Measurements from ENCODE around the gene DDX10.

Gene DDX10

GRCh38 chr11:108672786-108673185 lies 7.9 kb downstream of the DDX10 start:
- H3K4me3 ChIP-seq (ENCODE audit: low read length in 2 of 2): no peak overlapping the region
- H3K9ac ChIP-seq (ENCODE audit: low read depth in 1 of 2, low read length in 2 of 2): no peak overlapping the region
- H3K27me3 ChIP-seq (ENCODE audit: control insufficient read depth in 2 of 2, insufficient read depth in 2 of 2, low read length in 2 of 2): no peaks in the 10 kb centered on the region
- H3K4me1 ChIP-seq (ENCODE audit: control insufficient read depth in 2 of 2, insufficient read depth in 2 of 2, low read length in 2 of 2): peaks cover 0 to 3% of the 10 kb centered on the region in 2 donors
- H3K9me3 ChIP-seq (ENCODE audit: control insufficient read depth in 2 of 2, low read length in 2 of 2): no peaks in the 10 kb centered on the region
- peaks cover 16 to 28% of the 10 kb centered on the region in 2 donors for H3K36me3 ChIP-seq (ENCODE audit: control insufficient read depth in 2 of 2, insufficient read depth in 2 of 2, low read length in 2 of 2)
- H3K27ac ChIP-seq (ENCODE audit: low read depth in 2 of 2, low read length in 2 of 2): no peak overlapping the region

DNA sequence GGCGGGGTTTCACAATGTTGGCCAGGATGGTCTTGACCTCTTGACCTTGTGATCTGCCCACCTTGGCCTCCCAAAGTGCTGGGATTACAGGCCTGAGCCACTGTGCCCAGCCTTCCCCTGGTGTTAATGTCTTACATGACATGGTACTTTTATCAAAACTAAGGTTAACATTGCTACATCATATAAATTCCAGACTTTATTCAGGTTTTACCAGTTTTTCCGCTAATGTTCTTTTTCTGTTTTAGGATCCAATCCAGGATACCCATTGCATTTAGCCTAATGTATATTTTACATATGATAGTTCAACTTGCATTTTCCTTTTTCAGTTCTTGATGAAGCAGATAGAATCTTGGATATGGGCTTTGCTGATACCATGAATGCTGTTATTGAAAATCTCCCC lies 14.2 kb downstream of the DDX10 start:
- Histone ChIP-seq H3K36me3 (ENCODE audit: control insufficient read depth in 2 of 2, insufficient read depth in 2 of 2, low read length in 2 of 2) (peaks cover 36 to 49% of the 10 kb centered on the region in 2 donors), H3K9ac (ENCODE audit: low read depth in 1 of 2, low read length in 2 of 2) (no peak overlapping the region), H3K4me1 (ENCODE audit: control insufficient read depth in 2 of 2, insufficient read depth in 2 of 2, low read length in 2 of 2) (no peaks in the 10 kb centered on the region), H3K27ac (ENCODE audit: low read depth in 2 of 2, low read length in 2 of 2) (no peak overlapping the region), H3K4me3 (ENCODE audit: low read length in 2 of 2) (no peak overlapping the region), H3K9me3 (ENCODE audit: control insufficient read depth in 2 of 2, low read length in 2 of 2) (no peaks in the 10 kb centered on the region), H3K27me3 (ENCODE audit: control insufficient read depth in 2 of 2, insufficient read depth in 2 of 2, low read length in 2 of 2) (no peaks in the 10 kb centered on the region)

DNA sequence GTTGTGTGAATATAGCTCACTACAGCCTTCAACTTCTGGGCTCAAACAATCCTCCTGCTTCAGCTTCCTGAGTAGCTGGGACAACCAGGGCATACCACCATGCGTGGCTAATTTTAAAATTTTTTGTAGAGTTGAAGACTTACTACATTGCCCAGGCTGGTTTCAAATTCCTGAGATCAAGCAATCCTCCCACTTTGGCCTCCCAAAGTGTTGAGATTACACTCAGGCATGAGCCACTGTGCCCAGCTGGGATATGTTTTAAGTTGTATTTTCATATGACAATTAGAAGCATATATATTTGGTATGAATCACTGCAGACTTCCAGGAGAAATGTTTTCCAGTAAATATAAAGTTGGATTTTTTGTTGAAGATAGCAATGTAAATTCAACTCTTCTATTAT lies 15.4 kb downstream of the DDX10 start:
- Histone ChIP-seq H3K4me3 (ENCODE audit: low read length in 2 of 2) (no peak overlapping the region), H3K9ac (ENCODE audit: low read depth in 1 of 2, low read length in 2 of 2) (no peak overlapping the region), H3K9me3 (ENCODE audit: control insufficient read depth in 2 of 2, low read length in 2 of 2) (no peaks in the 10 kb centered on the region), H3K27me3 (ENCODE audit: control insufficient read depth in 2 of 2, insufficient read depth in 2 of 2, low read length in 2 of 2) (no peaks in the 10 kb centered on the region), H3K4me1 (ENCODE audit: control insufficient read depth in 2 of 2, insufficient read depth in 2 of 2, low read length in 2 of 2) (no peaks in the 10 kb centered on the region), H3K27ac (ENCODE audit: low read depth in 2 of 2, low read length in 2 of 2) (no peak overlapping the region), H3K36me3 (ENCODE audit: control insufficient read depth in 2 of 2, insufficient read depth in 2 of 2, low read length in 2 of 2) (peaks cover 36 to 45% of the 10 kb centered on the region in 2 donors)

GRCh38 chr11:108685419-108686130 lies 20.7 kb downstream of the DDX10 start:
- Histone ChIP-seq H3K4me3 (ENCODE audit: low read length in 2 of 2) (no peak overlapping the region), H3K9ac (ENCODE audit: low read depth in 1 of 2, low read length in 2 of 2) (no peak overlapping the region), H3K27ac (ENCODE audit: low read depth in 2 of 2, low read length in 2 of 2) (no peak overlapping the region), H3K4me1 (ENCODE audit: control insufficient read depth in 2 of 2, insufficient read depth in 2 of 2, low read length in 2 of 2) (no peaks in the 10 kb centered on the region), H3K9me3 (ENCODE audit: control insufficient read depth in 2 of 2, low read length in 2 of 2) (no peaks in the 10 kb centered on the region), H3K36me3 (ENCODE audit: control insufficient read depth in 2 of 2, insufficient read depth in 2 of 2, low read length in 2 of 2) (peaks cover 20 to 22% of the 10 kb centered on the region in 2 donors), H3K27me3 (ENCODE audit: control insufficient read depth in 2 of 2, insufficient read depth in 2 of 2, low read length in 2 of 2) (no peaks in the 10 kb centered on the region)

DNA sequence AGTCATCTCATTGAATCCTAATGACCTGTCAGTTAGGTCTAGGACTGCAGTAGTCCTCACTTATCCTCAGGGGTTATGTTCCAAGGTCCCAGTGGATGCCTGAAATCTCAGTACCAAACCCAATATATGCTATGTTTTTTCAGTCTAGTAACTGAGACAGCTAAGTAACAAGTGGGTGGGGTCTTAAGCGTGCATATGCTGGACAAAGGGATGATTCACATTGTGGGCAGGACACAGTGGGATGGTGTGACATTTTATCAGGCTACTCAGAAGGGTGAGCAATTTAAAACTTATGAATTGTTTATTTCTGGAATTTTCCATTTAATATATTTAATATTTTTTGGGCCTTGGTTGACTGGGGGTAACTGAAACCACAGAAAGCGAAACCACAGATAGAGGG lies 29.0 kb downstream of the DDX10 start:
- Histone ChIP-seq H3K27me3 (ENCODE audit: control insufficient read depth in 2 of 2, insufficient read depth in 2 of 2, low read length in 2 of 2) (no peaks in the 10 kb centered on the region), H3K9me3 (ENCODE audit: control insufficient read depth in 2 of 2, low read length in 2 of 2) (no peaks in the 10 kb centered on the region), H3K9ac (ENCODE audit: low read depth in 1 of 2, low read length in 2 of 2) (no peak overlapping the region), H3K36me3 (ENCODE audit: control insufficient read depth in 2 of 2, insufficient read depth in 2 of 2, low read length in 2 of 2) (peaks cover 23 to 25% of the 10 kb centered on the region in 2 donors), H3K27ac (ENCODE audit: low read depth in 2 of 2, low read length in 2 of 2) (no peak overlapping the region), H3K4me3 (ENCODE audit: low read length in 2 of 2) (no peak overlapping the region), H3K4me1 (ENCODE audit: control insufficient read depth in 2 of 2, insufficient read depth in 2 of 2, low read length in 2 of 2) (no peaks in the 10 kb centered on the region)

GRCh38 chr11:108694846-108695245 lies 30.0 kb downstream of the DDX10 start:
- H3K27me3 ChIP-seq (ENCODE audit: control insufficient read depth in 2 of 2, insufficient read depth in 2 of 2, low read length in 2 of 2): no peaks in the 10 kb centered on the region
- H3K36me3 ChIP-seq (ENCODE audit: control insufficient read depth in 2 of 2, insufficient read depth in 2 of 2, low read length in 2 of 2): peaks cover 19 to 25% of the 10 kb centered on the region in 2 donors
- no peaks in the 10 kb centered on the region for H3K4me1 ChIP-seq (ENCODE audit: control insufficient read depth in 2 of 2, insufficient read depth in 2 of 2, low read length in 2 of 2)

GRCh38 chr11:108697872-108698473 lies 33.1 kb downstream of the DDX10 start:
- Histone ChIP-seq H3K9ac (ENCODE audit: low read depth in 1 of 2, low read length in 2 of 2) (no peak overlapping the region), H3K36me3 (ENCODE audit: control insufficient read depth in 2 of 2, insufficient read depth in 2 of 2, low read length in 2 of 2) (peaks cover 7 to 13% of the 10 kb centered on the region in 2 donors), H3K4me3 (ENCODE audit: low read length in 2 of 2) (no peak overlapping the region), H3K9me3 (ENCODE audit: control insufficient read depth in 2 of 2, low read length in 2 of 2) (no peaks in the 10 kb centered on the region), H3K27me3 (ENCODE audit: control insufficient read depth in 2 of 2, insufficient read depth in 2 of 2, low read length in 2 of 2) (no peaks in the 10 kb centered on the region), H3K4me1 (ENCODE audit: control insufficient read depth in 2 of 2, insufficient read depth in 2 of 2, low read length in 2 of 2) (no peaks in the 10 kb centered on the region), H3K27ac (ENCODE audit: low read depth in 2 of 2, low read length in 2 of 2) (no peak overlapping the region)

More at GRCh38 chr11:108694846-108695245, 30.0 kb downstream of the DDX10 start:
- Histone ChIP-seq H3K4me3 (ENCODE audit: low read length in 2 of 2) (no peak overlapping the region), H3K9ac (ENCODE audit: low read depth in 1 of 2, low read length in 2 of 2) (no peak overlapping the region), H3K27ac (ENCODE audit: low read depth in 2 of 2, low read length in 2 of 2) (no peak overlapping the region), H3K9me3 (ENCODE audit: control insufficient read depth in 2 of 2, low read length in 2 of 2) (no peaks in the 10 kb centered on the region)

DNA sequence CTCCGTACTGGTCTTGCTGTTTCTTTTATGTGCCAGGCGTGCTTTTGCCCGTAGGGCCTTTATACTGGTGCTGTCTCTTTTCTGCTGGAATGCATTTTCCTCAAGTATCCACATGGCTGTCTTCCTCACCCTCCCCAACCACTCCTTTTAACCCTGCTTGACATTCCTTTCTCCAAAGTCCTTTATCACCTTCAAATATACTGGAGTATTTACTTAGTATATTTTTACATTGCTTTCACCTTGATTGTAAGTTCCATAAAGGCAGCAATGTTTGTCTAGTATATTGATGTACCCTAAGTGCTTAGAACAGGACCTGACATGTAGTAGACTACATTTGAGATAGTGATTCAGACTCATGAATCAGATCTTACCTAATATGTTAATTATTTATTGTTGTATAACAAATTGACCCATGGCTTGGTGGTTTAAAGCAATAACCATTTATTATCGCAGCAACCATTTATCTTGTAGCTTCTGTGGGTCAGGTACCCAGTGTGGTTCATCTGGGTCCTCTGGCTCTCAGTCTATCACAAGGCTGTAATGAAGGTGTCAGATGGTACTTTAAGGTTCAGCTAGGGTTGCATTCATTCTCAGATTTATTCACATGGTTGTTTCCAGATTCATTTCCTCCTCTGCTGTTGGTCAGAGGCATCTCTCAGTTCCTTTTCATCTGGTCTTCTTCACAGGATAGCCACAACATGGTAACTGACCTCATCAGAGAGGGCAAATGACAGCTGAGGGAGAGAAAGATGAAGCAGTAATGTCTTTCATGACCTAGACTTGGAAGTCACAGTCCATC lies 34.2 kb downstream of the DDX10 start:
- Histone ChIP-seq H3K27ac (ENCODE audit: low read depth in 2 of 2, low read length in 2 of 2) (no peak overlapping the region), H3K9me3 (ENCODE audit: control insufficient read depth in 2 of 2, low read length in 2 of 2) (no peaks in the 10 kb centered on the region), H3K27me3 (ENCODE audit: control insufficient read depth in 2 of 2, insufficient read depth in 2 of 2, low read length in 2 of 2) (no peaks in the 10 kb centered on the region), H3K4me1 (ENCODE audit: control insufficient read depth in 2 of 2, insufficient read depth in 2 of 2, low read length in 2 of 2) (no peaks in the 10 kb centered on the region), H3K36me3 (ENCODE audit: control insufficient read depth in 2 of 2, insufficient read depth in 2 of 2, low read length in 2 of 2) (peaks cover 3 to 8% of the 10 kb centered on the region in 2 donors), H3K9ac (ENCODE audit: low read depth in 1 of 2, low read length in 2 of 2) (no peak overlapping the region), H3K4me3 (ENCODE audit: low read length in 2 of 2) (no peak overlapping the region)

GRCh38 chr11:108703916-108704315 lies 39.0 kb downstream of the DDX10 start:
- peaks cover 4 to 5% of the 10 kb centered on the region in 2 donors for H3K9me3 ChIP-seq (ENCODE audit: control insufficient read depth in 2 of 2, low read length in 2 of 2)
- H3K36me3 ChIP-seq (ENCODE audit: control insufficient read depth in 2 of 2, insufficient read depth in 2 of 2, low read length in 2 of 2): peaks cover 22% of the 10 kb centered on the region in 2 donors
- no peaks in the 10 kb centered on the region for H3K4me1 ChIP-seq (ENCODE audit: control insufficient read depth in 2 of 2, insufficient read depth in 2 of 2, low read length in 2 of 2)
- H3K4me3 ChIP-seq (ENCODE audit: low read length in 2 of 2): no peak overlapping the region
- H3K27me3 ChIP-seq (ENCODE audit: control insufficient read depth in 2 of 2, insufficient read depth in 2 of 2, low read length in 2 of 2): no peaks in the 10 kb centered on the region
- no peak overlapping the region for H3K9ac ChIP-seq (ENCODE audit: low read depth in 1 of 2, low read length in 2 of 2)
- no peak overlapping the region for H3K27ac ChIP-seq (ENCODE audit: low read depth in 2 of 2, low read length in 2 of 2)

- Histone ChIP-seq H3K4me3 (ENCODE audit: low read length in 2 of 2) (no peak overlapping the region), H3K27ac (ENCODE audit: low read depth in 2 of 2, low read length in 2 of 2) (no peak overlapping the region), H3K9ac (ENCODE audit: low read depth in 1 of 2, low read length in 2 of 2) (no peak overlapping the region), H3K4me1 (ENCODE audit: control insufficient read depth in 2 of 2, insufficient read depth in 2 of 2, low read length in 2 of 2) (no peaks in the 10 kb centered on the region), H3K9me3 (ENCODE audit: control insufficient read depth in 2 of 2, low read length in 2 of 2) (peaks cover 4 to 7% of the 10 kb centered on the region in 2 donors), H3K27me3 (ENCODE audit: control insufficient read depth in 2 of 2, insufficient read depth in 2 of 2, low read length in 2 of 2) (no peaks in the 10 kb centered on the region), H3K36me3 (ENCODE audit: control insufficient read depth in 2 of 2, insufficient read depth in 2 of 2, low read length in 2 of 2) (peaks cover 21 to 22% of the 10 kb centered on the region in 2 donors)
These were observed 40.2 kb downstream of the DDX10 start for GRCh38 chr11:108705061-108705460.

Measured in mucosa of rectum (tissue), 2 donors.